HEK293 (cell line): Measurements from ENCODE around the gene ADCY7.

ENCODE experiments used
- CTCF ChIA-PET: fragments of 350-600 bp; formaldehyde crosslinking; extraction: SDS; loops from one replicate; lab custom pipeline; 2021; ENCODE audit warnings: antibody characterized with exemption; lab: Yijun Ruan, JAX
- POLR2A ChIA-PET: fragments of 300-600 bp; formaldehyde crosslinking; extraction: SDS; loops from one replicate; lab custom pipeline; 2020; ENCODE audit warnings: antibody characterized with exemption, inconsistent platforms; lab: Yijun Ruan, JAX
- H3K27ac ChIP-seq: fragments of 200-500 bp; sonication (Bioruptor generic); 2 replicates; pipeline ENCODE4 v1.5.1; 2014; ENCODE audit warnings: low read depth, low read length, control low read depth, inconsistent platforms; ENCODE audit errors: extremely low read depth
- H3K36me3 ChIP-seq, 2 experiments: fragments of 200-500 bp in 1 of 2; sonication (Bioruptor generic) in 1 of 2; 1 replicate in 1 of 2; 2 replicates in 1 of 2; pipeline ENCODE4 v1.5.1; 2014 to 2017; ENCODE audit warnings: inconsistent platforms in 2 of 2, low read length in 2 of 2; ENCODE audit not compliant: control insufficient read depth in 2 of 2, insufficient read depth in 1 of 2
- H3K4me1 ChIP-seq: fragments of 200-500 bp; sonication (Bioruptor generic); 2 replicates; pipeline ENCODE4 v1.5.1; 2014; ENCODE audit warnings: mild to moderate bottlenecking, low read length, inconsistent platforms; ENCODE audit not compliant: control insufficient read depth, insufficient read depth
- H3K4me3 ChIP-seq: 2 replicates; pipeline ENCODE4 v1.5.1; 2011; ENCODE audit warnings: low read depth, mild to moderate bottlenecking, control low read depth, low read length, moderate library complexity
- H3K9me3 ChIP-seq: fragments of 200-500 bp; sonication (Bioruptor generic); 2 replicates; pipeline ENCODE4 v1.5.1; 2014; ENCODE audit warnings: low read depth, low read length, inconsistent platforms; ENCODE audit not compliant: control insufficient read depth, insufficient read depth
- BCL11B ChIP-seq: fragments of 450-650 bp; formaldehyde crosslinking; IDR thresholded peaks from 2 replicates; pipeline ENCODE4 v1.5.1; 2016; ENCODE audit warnings: low read depth, missing biosample characterization, missing genetic modification characterization
- GLIS1 ChIP-seq: fragments of 450-650 bp; formaldehyde crosslinking; IDR thresholded peaks from 2 replicates; pipeline ENCODE4 v1.5.1; 2016; ENCODE audit warnings: missing biosample characterization, missing genetic modification characterization
- ZNF10 ChIP-seq: fragments of 450-650 bp; formaldehyde crosslinking; IDR thresholded peaks from 2 replicates; pipeline ENCODE4 v1.5.1; 2017; ENCODE audit warnings: missing biosample characterization, missing genetic modification characterization
- ZNF121 ChIP-seq: fragments of 450-650 bp; formaldehyde crosslinking; IDR thresholded peaks from 2 replicates; pipeline ENCODE4 v1.5.1; 2016; ENCODE audit warnings: missing biosample characterization, missing genetic modification characterization
- ZNF280C ChIP-seq: fragments of 450-650 bp; formaldehyde crosslinking; IDR thresholded peaks from 2 replicates; pipeline ENCODE4 v1.5.1; 2016; ENCODE audit warnings: missing biosample characterization, missing genetic modification characterization
- ZNF37A ChIP-seq: fragments of 450-650 bp; IDR thresholded peaks from 2 replicates; pipeline ENCODE4 v1.5.1; 2018; ENCODE audit warnings: missing biosample characterization, missing genetic modification characterization
- ZNF394 ChIP-seq: fragments of 450-650 bp; formaldehyde crosslinking; IDR thresholded peaks from 2 replicates; pipeline ENCODE4 v1.5.1; 2016; ENCODE audit warnings: missing biosample characterization, missing genetic modification characterization, mild to moderate bottlenecking, moderate library complexity, borderline replicate concordance
- ZNF398 ChIP-seq: fragments of 450-650 bp; formaldehyde crosslinking; IDR thresholded peaks from 2 replicates; pipeline ENCODE4 v1.5.1; 2017; ENCODE audit warnings: missing biosample characterization, missing genetic modification characterization
- ZNF449 ChIP-seq: fragments of 450-650 bp; formaldehyde crosslinking; IDR thresholded peaks from 2 replicates; pipeline ENCODE4 v1.5.1; 2017; ENCODE audit warnings: missing biosample characterization, mild to moderate bottlenecking, missing genetic modification characterization, moderate library complexity
- ZNF555 ChIP-seq: fragments of 450-650 bp; formaldehyde crosslinking; conservative IDR thresholded peaks from 2 replicates; pipeline ENCODE4 v1.5.1; 2017; ENCODE audit warnings: missing biosample characterization, mild to moderate bottlenecking, missing genetic modification characterization, inconsistent platforms
- ZNF571 ChIP-seq: fragments of 450-650 bp; formaldehyde crosslinking; IDR thresholded peaks from 2 replicates; pipeline ENCODE4 v1.5.0; 2017; ENCODE audit warnings: missing biosample characterization, missing genetic modification characterization
- ZNF768 ChIP-seq: fragments of 450-650 bp; formaldehyde crosslinking; IDR thresholded peaks from 2 replicates; pipeline ENCODE4 v1.5.1; 2018; ENCODE audit warnings: missing biosample characterization, mild to moderate bottlenecking, missing genetic modification characterization
- ZNF785 ChIP-seq: fragments of 450-650 bp; formaldehyde crosslinking; IDR thresholded peaks from 2 replicates; pipeline ENCODE4 v1.5.1; 2016; ENCODE audit warnings: missing biosample characterization, missing genetic modification characterization

ADCY7 gene

GRCh38 chr16:50271148-50272041 lies 5.0 kb downstream of the ADCY7 start:
- TF ChIP-seq BCL11B (tag by site-specific recombination) (no peak), GLIS1 (no peak), ZNF394 (tag by site-specific recombination) (no peak), ZNF37A (tag by site-specific recombination) (no peak)
- POLR2A ChIA-PET, result interaction anchor here (0.6 kb wide), 1 partner anchor 40 kb away, joined by 8 read pairs; no protein-coding TSS in a partner anchor
- H3K36me3 ChIP-seq, result no peaks in the 10 kb centered on the region
- H3K4me3 ChIP-seq, result no peak overlapping the region
- H3K9me3 ChIP-seq, result no peaks in the 10 kb centered on the region
- no peaks in the 10 kb centered on the region for H3K4me1 ChIP-seq
- CTCF ChIA-PET, result no interaction called here
- no peak overlapping the region for H3K27ac ChIP-seq

GRCh38 chr16:50272111-50272571 lies 5.8 kb downstream of the ADCY7 start:
- CTCF ChIA-PET, result no interaction called here
- POLR2A ChIA-PET, result interaction anchor here (0.6 kb wide), 1 partner anchor 39 kb away, joined by 8 read pairs; no protein-coding TSS in a partner anchor
- Histone ChIP-seq H3K9me3 (no peaks in the 10 kb centered on the region), H3K4me1 (no peaks in the 10 kb centered on the region), H3K4me3 (no peak overlapping the region), H3K27ac (no peak overlapping the region), H3K36me3 (no peaks in the 10 kb centered on the region)
- no peak for TF ChIP-seq ZNF449 (tag by site-specific recombination)
- no peak for TF ChIP-seq ZNF785 (tag by site-specific recombination)
- TF ChIP-seq ZNF571 (tag by site-specific recombination), result no peak
- TF ChIP-seq ZNF555 (tag by site-specific recombination), result no peak
- TF ChIP-seq ZNF280C, result no peak
- no peak for TF ChIP-seq ZNF10 (tag by site-specific recombination)

GRCh38 chr16:50272687-50273381 lies 6.5 kb downstream of the ADCY7 start:
- Histone ChIP-seq H3K36me3 (no peaks in the 10 kb centered on the region), H3K9me3 (no peaks in the 10 kb centered on the region), H3K4me1 (no peaks in the 10 kb centered on the region), H3K27ac (no peak overlapping the region), H3K4me3 (no peak overlapping the region)
- CTCF ChIA-PET, result no interaction called here
- TF ChIP-seq ZNF398 (tag by site-specific recombination) (no peak), ZNF768 (tag by site-specific recombination) (peak; percentile 83), ZNF121 (tag by site-specific recombination) (no peak)
- POLR2A ChIA-PET, result interaction anchor here (0.5 kb wide), 1 partner anchor 18 kb away, joined by 3 read pairs; no protein-coding TSS in a partner anchor
